ENCODE results near the gene GAD1.

The GAD1 gene

DNA sequence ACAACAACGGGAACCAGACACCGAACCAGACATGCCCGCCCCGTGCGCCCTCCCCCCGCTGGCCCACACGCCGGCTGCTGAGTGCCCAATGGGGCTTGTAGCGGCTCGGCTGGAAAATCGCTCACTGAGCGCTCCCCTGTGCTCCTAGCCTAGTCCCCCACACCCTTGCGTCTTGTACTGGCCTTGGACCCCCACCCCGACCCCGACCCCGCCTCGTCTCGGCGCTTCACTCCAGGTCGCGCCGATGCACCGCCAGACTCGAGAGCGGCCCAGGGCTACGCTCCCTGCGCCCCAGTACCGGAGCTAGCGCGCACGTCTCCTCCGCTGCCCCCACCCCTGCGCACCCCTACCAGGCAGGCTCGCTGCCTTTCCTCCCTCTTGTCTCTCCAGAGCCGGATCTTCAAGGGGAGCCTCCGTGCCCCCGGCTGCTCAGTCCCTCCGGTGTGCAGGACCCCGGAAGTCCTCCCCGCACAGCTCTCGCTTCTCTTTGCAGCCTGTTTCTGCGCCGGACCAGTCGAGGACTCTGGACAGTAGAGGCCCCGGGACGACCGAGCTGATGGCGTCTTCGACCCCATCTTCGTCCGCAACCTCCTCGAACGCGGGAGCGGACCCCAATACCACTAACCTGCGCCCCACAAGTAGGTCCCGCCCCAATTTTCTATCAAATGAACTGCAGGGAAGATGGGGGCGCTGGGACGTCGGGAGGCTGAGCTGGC, 1.5 kb downstream of the GAD1 start:
- DNase-seq: peak; percentile 67

GRCh38 chr2:170818752-170819470, 2.2 kb downstream of the GAD1 start:
- DNase-seq: no peak

DNA sequence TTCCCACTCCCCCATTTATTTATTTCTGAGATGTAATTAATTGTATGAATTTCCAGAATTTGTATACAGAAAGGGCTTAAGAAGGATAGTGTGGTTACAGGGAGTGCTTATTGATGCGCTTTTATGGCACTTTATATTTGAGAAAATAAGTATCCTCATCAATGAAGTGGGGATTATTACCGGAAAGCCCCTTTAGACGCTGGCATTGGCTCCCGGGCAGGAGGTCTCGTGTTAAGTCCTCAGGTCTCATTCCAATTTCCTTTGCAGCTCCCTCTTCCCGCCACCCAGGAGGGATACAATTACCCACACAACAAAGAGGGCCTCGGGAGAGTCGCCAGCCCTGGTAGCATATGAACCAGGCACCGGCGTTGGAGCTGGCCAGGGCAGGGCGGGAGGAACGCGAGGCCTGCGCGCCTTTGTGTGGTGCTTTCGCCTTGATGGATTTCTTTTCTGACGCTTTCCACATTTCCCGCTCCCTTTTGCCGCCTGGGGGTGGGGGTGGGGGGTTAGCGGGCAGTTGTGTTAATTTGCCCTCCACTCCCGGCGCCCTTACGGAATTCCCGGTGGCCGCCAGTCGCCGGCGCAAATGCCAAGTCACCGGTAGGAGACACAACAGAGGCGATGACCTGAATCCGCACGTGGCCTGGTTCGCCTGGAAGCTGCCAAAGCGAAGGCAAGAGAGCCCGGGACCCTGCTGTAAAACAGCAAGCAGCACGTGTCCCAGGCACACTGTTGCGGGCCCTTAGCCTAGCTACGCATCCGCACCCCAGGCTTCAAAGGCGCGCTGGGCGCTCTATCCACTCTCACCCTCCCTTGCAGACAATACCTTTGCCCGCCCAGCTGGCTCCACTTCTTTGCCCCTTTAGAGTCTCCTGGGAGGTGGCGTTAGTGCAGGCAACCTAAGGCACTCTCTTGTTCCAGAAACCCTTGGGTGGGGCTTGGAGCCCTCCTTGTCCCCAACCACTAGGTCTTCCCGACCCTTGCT, 3.3 kb downstream of the GAD1 start:
- no peak for DNase-seq

DNA sequence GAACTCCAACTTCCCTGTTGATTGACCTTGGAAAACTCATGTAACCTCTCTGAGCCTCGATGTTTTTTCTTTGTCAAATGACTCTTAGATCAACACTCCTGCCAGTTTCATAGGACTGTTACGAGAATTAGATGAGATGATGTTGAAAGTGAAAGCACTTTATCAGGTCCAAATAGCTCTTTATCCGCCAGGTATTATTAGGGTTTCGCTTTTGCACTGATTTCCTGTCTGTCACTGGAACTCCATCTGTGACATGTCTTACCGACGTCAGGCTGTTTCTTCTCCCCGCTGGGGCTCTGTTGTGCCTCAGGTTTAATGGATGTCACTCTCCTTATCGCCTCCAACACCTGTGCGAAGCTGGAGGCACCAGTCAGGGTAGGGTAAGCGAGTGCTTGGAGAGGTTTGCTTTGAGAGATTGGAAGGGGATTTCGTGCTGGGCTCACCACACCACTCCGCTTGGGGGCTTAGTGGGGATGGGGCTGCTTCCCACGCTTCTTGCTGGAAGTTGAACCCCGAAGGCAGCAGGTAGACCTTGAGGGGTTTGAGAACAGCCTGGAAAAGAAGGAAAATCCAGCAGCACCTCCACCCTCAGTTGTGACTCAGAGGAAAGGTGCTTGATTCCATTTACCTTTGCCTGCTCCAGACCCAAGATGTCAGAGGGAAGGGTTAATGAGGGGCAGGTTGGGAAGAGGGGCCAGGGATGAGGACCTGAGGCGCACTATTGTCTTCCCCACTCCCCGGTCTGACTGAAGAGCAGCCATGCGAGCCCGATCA, 4.3 kb downstream of the GAD1 start:
- no peak for DNase-seq

DNA sequence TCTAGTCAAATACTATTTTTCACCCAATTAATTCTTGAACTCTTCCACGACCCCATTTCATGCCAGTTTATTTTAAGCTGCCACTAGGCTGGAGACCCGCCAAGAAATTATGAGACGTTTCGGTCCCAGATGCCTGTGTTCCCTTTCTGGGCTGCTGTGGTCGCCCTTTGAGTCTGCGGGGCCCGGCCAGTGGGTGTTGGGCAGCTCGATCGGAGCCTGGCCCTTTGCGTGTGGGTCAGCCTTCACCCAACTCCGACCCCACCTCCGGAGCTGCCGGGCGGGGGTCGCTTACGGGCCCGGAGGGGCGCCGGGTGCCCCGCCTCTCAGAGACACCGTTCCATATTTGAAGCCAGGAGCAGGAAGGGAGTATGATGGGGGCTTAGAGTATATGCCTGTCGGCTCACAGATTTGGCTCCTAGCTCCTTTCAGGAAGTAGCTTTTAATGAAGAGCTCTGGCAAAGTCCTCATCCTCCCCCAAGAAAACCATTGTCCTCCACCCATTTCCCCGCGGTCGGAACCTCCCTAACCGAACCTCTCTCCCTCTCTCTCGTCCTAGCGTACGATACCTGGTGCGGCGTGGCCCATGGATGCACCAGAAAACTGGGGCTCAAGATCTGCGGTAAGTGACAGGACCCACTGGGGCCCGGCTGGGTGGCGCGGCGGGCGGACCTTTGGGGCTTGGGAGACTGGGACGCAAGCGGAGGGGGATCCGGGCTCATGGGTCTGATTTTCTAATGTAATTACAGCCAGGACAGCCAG, 5.0 kb downstream of the GAD1 start:
- DNase-seq: no peak

DNA sequence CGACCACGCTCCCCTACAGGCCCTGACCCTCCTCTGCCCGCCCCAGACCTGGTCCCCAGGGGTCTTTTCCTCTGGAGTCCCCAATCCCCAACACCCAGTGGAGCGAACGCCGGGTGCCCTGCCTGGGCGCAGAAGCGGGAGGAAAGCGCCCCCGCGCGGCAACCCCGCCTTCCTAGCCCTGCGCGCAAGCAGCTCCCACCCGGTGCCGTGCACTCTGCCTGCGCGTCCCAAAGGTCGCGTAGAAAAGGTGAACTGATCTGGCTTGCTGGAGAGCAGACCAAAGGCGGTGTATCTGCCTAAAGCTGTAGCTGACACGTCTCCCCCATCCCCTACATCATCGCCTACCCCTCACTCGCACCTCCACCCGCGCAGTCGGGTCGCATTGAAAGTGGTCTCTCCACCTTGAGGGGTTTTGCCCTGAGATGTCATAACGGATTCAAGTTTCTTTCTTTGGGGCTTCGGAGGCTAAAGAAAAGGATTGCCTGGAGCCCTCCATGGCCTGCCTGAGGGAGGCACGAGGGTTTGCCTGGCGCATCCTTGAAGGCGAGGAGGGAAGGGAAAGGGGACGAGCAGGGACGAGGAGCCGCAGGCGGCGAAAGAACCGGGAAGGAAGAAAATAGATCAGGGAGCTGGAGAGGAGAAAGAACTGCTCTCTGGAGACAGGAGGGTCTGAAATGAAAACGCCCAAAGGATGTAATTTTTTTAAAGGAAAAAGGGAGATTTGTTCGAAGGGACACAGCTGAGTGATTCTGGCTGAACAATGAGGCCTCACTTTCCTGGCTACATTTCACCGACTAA, 5.8 kb downstream of the GAD1 start:
- DNase-seq: peak; percentile 84

- peak; percentile 61 for DNase-seq
Observed at GRCh38 chr2:170823088-170823897, 6.6 kb downstream of the GAD1 start.

GRCh38 chr2:170823898-170824215, 7.2 kb downstream of the GAD1 start:
- DNase-seq: no peak

DNA sequence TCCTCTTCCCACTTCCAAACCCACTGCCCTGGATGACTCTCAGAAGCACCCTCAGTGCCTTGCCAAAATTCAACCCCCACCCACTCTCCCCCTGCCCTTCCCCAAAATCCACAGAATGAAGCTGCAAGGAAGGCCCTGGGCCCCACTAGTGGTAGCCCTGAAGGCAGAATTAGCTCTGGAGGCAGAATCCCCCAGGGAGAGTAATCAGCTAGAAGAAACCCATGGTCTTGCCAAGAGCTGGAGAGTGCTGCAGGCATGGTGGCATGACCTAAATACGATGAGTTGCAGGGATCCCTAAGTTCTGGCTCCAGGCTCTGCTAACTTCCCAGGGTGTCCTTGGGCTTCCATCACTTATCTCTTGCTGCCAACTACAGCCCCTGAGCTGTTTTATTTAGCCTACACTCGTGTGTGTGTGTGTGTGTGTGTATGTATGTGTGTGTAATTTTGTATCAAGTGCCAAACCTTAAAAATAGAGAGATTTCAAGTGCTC, 7.9 kb downstream of the GAD1 start:
- no peak for DNase-seq

GRCh38 chr2:170827841-170828532, 11.3 kb downstream of the GAD1 start:
- no peak for DNase-seq

GRCh38 chr2:170828533-170828916, 11.8 kb downstream of the GAD1 start:
- no peak for DNase-seq

GRCh38 chr2:170829036-170829435, 12.3 kb downstream of the GAD1 start:
- no peak for DNase-seq

- no peak for DNase-seq
Observed at GRCh38 chr2:170830166-170830565, 13.5 kb downstream of the GAD1 start.

DNA sequence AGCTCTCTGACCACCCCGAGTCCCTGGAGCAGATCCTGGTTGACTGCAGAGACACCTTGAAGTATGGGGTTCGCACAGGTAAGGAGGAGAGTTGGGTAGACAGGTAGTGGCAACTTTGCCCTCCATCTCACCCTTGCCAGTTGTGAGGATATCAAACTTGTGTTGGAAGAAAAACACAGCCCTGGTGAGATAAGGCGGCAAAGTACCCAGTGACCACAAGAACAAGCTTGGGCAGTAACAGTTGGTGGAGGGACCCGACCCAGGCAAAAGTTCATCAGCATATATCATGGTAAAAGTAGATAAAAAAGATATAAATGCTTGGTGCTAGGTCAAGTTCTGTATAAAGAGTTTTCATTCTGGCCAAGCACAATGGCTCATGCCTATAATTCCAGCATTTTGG, 14.4 kb downstream of the GAD1 start:
- DNase-seq: no peak

DNA sequence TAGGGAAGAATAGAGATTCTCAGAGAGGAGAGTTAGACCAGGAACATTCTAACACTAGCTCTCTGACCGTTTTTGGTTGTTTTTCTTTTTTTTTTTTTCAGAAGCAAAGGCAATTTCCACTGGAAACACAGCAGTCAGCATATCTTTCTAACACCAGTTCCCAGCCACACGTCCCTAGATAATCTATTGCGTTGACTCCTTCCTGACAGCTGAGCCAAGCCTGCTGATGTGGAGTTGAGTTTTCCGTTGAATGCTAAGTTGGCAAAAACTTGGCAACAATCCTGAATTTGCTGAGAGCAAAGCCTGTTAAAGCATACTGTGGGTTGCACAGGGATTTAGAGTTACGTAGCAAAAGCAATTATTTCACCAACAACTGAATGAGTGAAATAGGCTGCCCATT, 19.3 kb downstream of the GAD1 start:
- DNase-seq: no peak

DNA sequence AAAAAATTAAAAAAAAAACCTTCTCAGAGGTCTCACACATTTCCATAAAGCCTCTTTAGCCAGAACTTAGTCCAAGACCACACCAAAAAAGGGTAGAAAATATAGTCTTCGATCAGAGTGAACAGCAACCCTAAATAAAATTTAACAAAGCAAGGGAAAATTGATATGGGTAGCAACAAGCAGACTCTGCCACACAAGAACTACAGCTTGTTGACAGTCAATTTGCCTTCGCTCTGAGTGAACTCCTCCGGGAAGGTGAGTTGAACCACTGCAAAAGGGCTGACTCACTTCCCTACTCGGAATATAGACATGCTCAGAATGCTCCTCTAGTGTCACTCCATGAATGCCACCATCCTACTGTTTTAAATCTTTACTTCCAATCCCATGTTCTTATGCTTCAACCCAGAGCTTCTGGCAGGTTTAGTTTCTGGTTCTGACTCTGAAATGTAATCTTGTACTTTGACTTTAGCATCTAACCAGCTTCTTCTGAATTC, 24.1 kb downstream of the GAD1 start:
- no peak for DNase-seq

GRCh38 chr2:170842785-170843184, 26.1 kb downstream of the GAD1 start:
- DNase-seq: no peak

GRCh38 chr2:170843656-170844055, 27.0 kb downstream of the GAD1 start:
- DNase-seq: no peak

DNA sequence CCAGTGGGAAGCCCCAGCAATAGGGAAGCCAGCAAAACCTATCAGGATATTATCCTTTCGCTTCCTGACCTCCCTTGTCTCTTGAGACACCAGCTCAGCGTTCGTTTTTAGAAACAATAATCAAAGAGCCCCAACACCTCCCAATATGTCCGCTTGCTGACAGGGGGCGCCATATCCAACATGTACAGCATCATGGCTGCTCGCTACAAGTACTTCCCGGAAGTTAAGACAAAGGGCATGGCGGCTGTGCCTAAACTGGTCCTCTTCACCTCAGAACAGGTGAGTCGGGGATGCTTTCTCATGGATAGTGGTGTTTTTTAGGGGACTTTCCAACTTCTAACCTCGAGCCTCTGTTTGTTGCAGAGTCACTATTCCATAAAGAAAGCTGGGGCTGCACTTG, 28.7 kb downstream of the GAD1 start:
- DNase-seq: peak; percentile 61

Data from activated CD8-positive, alpha-beta memory T cell treated with anti-CD3 and anti-CD28 coated beads, Interleukin-2, amount 50 U/mL, for 48 hours (primary cell).